Right lobe of liver (tissue), 6 donors: Measurements from ENCODE around the gene BRSK2. TPM values are rescaled to one million over a fixed set of nuclear protein-coding genes. Genes with fewer than 3 reads are reported as not detected.

Experiments
- ATAC-seq, 4 donors: fragments of 200-7000 bp; cut with Tn5 transposase; one replicate each; pipeline ENCODE4 v1.9.1; 2020; ENCODE audit warnings: mild to moderate bottlenecking in 4 of 4, moderate library complexity in 4 of 4
- DNase-seq, 3 donors: peaks; one replicate each; pipeline ENCODE4 v3.0.0-alpha.2; 2020
- H3K27ac ChIP-seq, 3 donors: fragments of 200-600 bp; one replicate each; pipeline ENCODE4 v1.8.0; 2022
- H3K27me3 ChIP-seq, 2 donors: fragments of 200-600 bp; one replicate each; pipeline ENCODE4 v1.8.0; 2022
- H3K36me3 ChIP-seq, 4 donors: fragments of 200-600 bp; sonication (generic) in 1 of 4; one replicate each; pipeline versions ENCODE4 v1.5.1 to v1.8.0; 2017 to 2022; ENCODE audit warnings: control low read depth in 1 of 4
- H3K4me1 ChIP-seq, 4 donors: fragments of 200-600 bp; sonication (generic) in 1 of 4; one replicate each; pipeline versions ENCODE4 v1.5.1 to v1.8.0; 2017 to 2022; ENCODE audit warnings: control low read depth in 1 of 4
- H3K4me3 ChIP-seq, 3 donors: fragments of 200-600 bp; one replicate each; pipeline ENCODE4 v1.8.0; 2022
- H3K9me3 ChIP-seq, 4 donors: fragments of 200-600 bp; sonication (generic) in 1 of 4; one replicate each; pipeline versions ENCODE4 v1.5.1 to v1.8.0; 2017 to 2022; ENCODE audit warnings: control low read depth in 1 of 4
- CTCF ChIP-seq, 4 donors: fragments of 200-600 bp in 3 of 4; fragments of 450-650 bp in 1 of 4; IDR thresholded peaks; one replicate each; pipeline versions ENCODE4 v1.5.1 to v1.8.0; 2016 to 2022; ENCODE audit warnings: antibody characterized with exemption in 4 of 4, mild to moderate bottlenecking in 2 of 4
- POLR2A ChIP-seq: fragments of 450-650 bp; IDR thresholded peaks from one replicate; pipeline ENCODE4 v1.6.1; 2017; ENCODE audit warnings: antibody characterized with exemption, mild to moderate bottlenecking
- WGBS: methylation state at CpG from one replicate; pipeline ENCODE4 v1.1.6; 2018; ENCODE audit warnings: low coverage, low lambda C conversion rate; ENCODE audit not compliant: insufficient coverage; ENCODE audit errors: missing lambda C conversion rate; 5-methylcytosine and 5-hydroxymethylcytosine counted together
- intact Hi-C, 2 donors: fragments of 100-400 bp; cut with DNase I; formaldehyde crosslinking; loops; one replicate each; pipeline versions ENCODE4 v1.11.2 to v1.14.1; 2022
- total RNA-seq, 6 experiments: library from RNA; depleted of rRNA in 2 of 6; stranded (reverse); fragments of >200 nt in 2 of 6; fragmentation: NEBNext Ultra II Directional in 3 of 6; extraction: Animal tissue kit (Norgen Biotek cat#: 25700) in 3 of 6; gene quantifications; one replicate each; pipeline versions ENCODE4 v1.1.0 to v1.2.4, GENCODE V29; 2016 to 2023
- donor health status: DM: no; HTN: yes; CAD: no.
- donor health status: DM: no; HTN: no; CAD: no.
- donor health status: DM: no; HTN: no; CAD: no.
- donor health status: DM: no; HTN: yes; CAD: no.
- donor health status: DM: no; HTN: yes; CAD: no.

Gene BRSK2
- total RNA-seq, 6 experiments from 2014 or later: 0.12 to 0.49 TPM; not detected in 4

DNA sequence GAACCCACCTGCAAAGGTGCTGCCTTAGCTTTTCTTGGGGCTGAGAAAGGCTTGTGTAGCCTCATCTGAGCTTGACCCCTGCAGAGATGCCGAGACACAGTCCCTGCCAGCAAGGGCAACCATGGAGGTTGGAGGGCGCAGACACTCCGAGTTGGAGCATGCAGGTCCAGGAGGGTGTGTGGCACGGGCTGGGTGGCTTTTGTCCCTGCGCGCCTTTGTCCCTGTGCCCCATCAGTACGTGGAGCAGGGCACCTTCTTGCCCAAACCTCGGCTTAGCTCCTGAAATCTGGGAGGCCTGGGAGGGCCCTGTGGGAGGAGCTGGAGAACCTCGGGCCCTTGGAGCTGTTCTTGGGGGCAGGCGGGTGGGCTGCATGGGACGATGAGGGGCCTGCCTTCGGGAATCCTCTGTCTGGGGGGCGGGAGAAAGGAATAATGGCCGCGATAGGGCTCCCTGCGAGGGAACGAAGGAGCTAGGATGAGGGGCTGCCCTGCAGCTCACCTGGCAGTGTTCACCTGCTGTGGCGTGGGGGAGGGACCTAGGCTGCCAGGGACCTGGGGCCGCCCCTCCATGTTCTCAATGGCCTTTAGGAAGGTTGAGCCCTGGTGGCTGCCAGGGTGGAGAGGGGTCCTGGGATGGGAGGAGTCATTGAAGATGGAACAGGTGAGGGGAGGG, 3.4 kb downstream of the BRSK2 start:
- H3K36me3 ChIP-seq: no peaks in the 10 kb centered on the region
- WGBS: 69% methylated on average over 2 of the region's 19 CpGs
- peaks cover 0 to 7% (median 0%) of the 10 kb centered on the region in 4 donors for H3K4me1 ChIP-seq
- no peak overlapping the region for H3K4me3 ChIP-seq
- H3K27ac ChIP-seq: no peak overlapping the region
- DNase-seq (no peak), ATAC-seq (no peak)
- no peaks in the 10 kb centered on the region for H3K9me3 ChIP-seq
- intact Hi-C loops: no loop called here
- TF ChIP-seq POLR2A (no peak), CTCF (IDR thresholded peaks at IDR 0.05) (no peak)
- H3K27me3 ChIP-seq: peaks cover 2 to 5% of the 10 kb centered on the region in 2 donors

DNA sequence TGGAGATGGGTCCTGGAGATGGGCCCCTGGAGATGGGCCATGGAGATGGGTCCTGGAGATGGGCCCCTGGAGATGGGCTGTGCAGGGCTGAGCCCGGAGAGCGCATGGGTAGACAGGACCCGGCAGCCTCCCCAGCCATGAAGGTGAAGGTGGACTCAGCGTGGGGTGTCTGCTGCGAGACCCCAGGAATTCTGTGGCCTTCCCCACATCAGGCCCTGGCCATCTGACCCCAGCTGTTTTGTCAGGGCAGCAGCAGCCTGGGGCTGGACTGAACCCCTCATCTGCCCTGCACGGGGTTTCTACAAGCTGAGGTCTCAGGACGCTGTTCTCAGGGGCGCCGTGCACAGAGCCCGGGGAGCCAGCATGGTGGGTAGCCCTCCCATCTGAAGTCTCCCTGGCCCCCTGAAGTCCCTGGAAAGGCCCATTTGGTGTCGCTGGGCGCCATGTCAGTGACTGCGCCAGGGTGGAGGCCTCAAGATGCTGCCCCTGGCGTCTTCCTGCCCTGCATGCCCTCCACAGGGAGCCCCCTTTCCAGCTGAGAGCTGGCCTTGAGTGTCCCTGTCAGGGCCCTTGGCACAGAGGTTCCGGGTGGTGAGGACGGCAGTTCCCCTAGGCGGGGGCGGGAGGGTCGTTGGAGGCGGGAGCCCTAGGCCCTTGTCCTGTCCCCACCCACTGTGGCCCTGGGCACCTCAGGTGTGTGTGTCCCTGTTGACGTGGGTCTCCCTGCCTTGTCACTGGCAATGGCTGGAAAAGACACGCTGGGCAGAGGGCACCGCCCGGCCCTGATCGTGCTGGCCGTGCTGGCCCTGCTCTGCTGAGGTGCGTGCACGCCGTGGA, 5.4 kb downstream of the BRSK2 start:
- WGBS: 67% methylated on average over 1 of the region's 29 CpGs
- Histone ChIP-seq H3K9me3 (no peaks in the 10 kb centered on the region), H3K4me3 (no peak overlapping the region), H3K27me3 (peaks cover 0 to 5% of the 10 kb centered on the region in 2 donors), H3K27ac (no peak overlapping the region), H3K36me3 (no peaks in the 10 kb centered on the region), H3K4me1 (no peaks in the 10 kb centered on the region)
- TF ChIP-seq CTCF (IDR thresholded peaks at IDR 0.05) (no peak), POLR2A (no peak)
- DNase-seq (no peak), ATAC-seq (no peak)
- intact Hi-C loops: no loop called here

DNA sequence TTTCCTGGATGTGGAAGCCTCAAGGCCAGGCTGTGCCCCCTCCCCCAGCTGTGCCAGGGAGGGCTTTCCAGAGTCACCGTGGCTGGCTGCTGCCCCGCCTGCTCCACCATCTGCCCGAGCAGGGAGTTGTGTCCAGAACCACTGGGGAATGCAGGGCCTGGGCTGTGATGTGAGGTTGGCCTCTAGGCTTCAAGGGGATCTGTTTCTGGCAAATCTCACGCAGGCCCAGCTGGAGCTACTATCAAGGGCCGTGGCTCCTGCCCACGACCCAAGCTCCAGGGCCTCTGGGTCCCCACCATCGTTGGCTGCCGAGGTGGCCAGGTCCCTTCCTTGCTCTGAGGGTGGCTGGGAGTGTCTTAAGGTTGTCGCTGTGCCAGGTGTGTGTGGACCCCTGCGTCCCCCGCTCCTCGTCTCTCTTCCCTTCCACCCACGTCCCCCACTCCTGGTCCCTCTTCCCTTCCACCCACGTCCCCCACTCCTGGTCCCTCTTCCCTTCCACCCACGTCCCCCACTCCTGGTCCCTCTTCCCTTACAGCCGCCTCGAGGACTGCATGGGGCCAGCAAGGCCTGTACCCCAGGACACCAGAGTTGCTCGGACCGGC, 6.1 kb downstream of the BRSK2 start:
- Histone ChIP-seq H3K27me3 (peaks cover 0 to 5% of the 10 kb centered on the region in 2 donors), H3K4me3 (no peak overlapping the region), H3K36me3 (no peaks in the 10 kb centered on the region), H3K9me3 (no peaks in the 10 kb centered on the region), H3K4me1 (no peaks in the 10 kb centered on the region), H3K27ac (no peak overlapping the region)
- ATAC-seq: no peak
- no CpG with 5 or more reads among the region's 19 CpGs for WGBS
- DNase-seq: no peak
- TF ChIP-seq CTCF (IDR thresholded peaks at IDR 0.05): no peak
- no peak for TF ChIP-seq POLR2A
- intact Hi-C loops: no loop called here

GRCh38 chr11:1396375-1396841, 6.7 kb downstream of the BRSK2 start:
- WGBS: 93% methylated on average over 3 of the region's 20 CpGs
- ATAC-seq (no peak), DNase-seq (no peak)
- intact Hi-C loops: no loop called here
- Histone ChIP-seq H3K27ac (no peak overlapping the region), H3K9me3 (no peaks in the 10 kb centered on the region), H3K4me3 (no peak overlapping the region), H3K27me3 (peaks cover 0 to under 1% of the 10 kb centered on the region in 2 donors), H3K36me3 (no peaks in the 10 kb centered on the region), H3K4me1 (no peaks in the 10 kb centered on the region)
- TF ChIP-seq POLR2A (no peak), CTCF (IDR thresholded peaks at IDR 0.05) (no peak)
